HG03095 (cell line): ENCODE results near the gene SMCO3.
A peak's percentile ranks its signal among the peaks of the same experiment; 100 is the strongest.

Source experiments
- ATAC-seq: cut with Tn5 transposase; IDR thresholded peaks from one replicate; pipeline ENCODE4 v1.9.1; 2021; ENCODE audit warnings: moderate library complexity; ENCODE audit not compliant: unreplicated experiment

The SMCO3 gene

DNA sequence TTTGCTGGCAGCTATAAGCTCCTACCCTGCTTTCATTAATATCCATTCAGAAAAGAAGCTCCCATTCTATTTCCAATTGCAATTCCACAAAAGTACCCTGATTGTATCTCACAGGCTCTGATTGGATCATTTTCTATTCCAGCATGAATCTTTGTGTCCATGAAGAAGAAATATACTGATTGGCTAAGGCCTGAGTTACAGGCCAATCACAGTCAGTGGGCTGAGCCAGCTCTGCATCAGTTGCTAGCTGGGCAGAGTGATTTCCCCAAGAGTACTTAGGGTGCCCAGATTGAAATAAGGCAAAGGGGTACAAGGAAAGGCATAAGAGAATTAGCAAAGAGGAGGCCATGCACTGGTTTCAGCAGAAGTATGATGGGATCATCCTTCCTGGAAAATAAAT, 14.9 kb upstream of the SMCO3 start:
- ATAC-seq: peak; percentile 69

DNA sequence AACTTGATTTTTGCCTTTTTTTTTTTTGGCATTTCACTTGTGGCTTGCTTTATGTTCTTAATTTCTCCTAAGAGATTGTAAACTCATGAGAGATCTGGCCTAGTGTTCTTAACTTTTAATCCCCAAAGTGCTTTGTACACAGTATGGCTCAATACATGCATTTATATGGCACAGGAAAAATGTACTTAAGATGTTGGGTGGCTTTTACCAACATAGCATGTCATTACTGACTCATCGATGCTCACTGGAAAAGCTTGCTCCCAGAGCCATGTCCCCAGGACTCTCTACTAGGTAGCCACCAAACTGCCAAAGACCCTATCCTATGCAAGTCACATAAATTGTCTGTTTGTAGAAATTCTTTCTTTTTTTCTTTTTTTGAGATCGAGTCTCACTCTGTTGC, 13.1 kb upstream of the SMCO3 start:
- ATAC-seq: no peak

DNA sequence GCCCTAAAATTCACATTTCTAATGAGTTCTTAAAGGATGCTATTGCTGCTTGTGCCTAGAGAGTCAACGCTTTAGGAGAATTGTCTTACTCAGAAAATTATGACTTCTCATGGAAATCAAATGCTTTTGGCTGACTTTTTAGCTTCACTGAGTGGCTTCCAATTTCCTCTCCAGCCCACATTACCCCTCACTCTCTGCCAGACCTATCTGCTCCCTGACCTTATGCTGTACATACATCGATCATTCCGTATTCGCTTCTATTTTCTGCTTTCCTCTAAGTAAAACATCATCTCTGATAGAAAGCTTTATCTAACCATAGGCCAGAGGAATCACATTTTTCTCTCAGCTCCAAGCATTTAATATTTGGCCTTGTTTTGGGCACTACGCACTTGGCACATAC, 12.5 kb upstream of the SMCO3 start:
- no peak for ATAC-seq

DNA sequence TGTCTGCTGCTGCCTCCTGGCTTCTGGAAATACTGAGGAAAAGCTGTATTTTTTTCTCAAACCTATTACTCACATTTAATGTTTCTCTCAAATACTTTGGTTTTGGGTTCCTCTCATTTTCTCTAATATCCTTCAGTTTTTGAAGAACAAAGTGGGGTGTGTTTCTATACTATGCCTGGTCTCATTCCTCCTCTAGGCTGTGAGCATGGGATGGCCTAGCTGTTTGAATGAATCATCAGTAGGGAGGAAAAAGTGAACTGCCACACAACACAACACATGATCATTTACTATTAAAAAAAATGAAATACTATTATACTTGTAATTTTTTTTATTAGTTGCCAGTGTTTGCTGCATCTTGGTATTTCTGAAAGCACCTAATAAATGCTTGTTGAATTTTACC, 11.3 kb upstream of the SMCO3 start:
- no peak for ATAC-seq

DNA sequence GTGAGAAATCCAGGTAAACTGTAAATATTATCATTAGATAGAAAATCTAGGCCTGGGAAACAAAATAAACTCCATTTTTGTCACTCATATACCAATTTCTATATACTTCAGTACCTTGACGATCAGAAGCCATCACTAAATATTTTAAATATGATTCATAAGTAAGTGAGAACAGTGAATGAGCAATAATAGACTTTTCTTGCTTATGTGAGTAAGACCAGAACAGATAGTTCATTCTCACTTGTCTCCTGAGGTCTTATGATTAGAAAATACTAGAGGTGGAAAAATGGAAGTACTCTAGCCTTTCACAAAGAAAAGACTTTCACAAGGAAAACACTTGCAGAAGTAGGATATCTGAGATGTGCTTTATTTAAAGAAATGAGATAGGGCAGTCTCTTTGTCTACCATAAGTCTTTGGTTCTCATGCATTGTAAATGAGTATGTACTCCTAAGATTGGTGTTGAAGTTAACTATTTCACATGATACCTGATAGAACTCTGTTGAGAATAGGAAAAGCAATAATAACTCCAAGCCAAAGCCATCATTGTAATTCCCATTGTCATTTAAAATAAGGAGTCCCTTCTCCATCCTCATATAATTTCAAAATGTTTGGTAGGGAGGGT, 10.1 kb upstream of the SMCO3 start:
- no peak for ATAC-seq

DNA sequence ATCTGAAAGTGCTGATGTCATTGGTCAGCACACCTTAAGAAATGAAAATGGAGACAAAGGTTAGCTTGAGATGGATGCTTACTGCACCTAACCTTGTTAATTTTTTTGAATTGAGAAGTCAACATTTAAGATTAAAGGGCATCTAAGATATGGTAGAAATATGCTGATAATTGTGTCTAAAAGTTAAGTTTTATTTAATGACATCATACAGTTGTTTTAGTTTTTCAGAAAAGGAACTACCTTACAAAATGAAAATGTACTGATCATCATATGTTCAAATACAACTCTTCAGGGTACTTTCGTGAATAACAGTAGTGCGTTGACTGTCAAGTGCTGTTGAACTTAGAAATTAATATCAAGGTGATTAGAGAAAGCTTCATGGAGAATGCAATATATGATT, 2.5 kb downstream of the SMCO3 start:
- ATAC-seq: no peak

DNA sequence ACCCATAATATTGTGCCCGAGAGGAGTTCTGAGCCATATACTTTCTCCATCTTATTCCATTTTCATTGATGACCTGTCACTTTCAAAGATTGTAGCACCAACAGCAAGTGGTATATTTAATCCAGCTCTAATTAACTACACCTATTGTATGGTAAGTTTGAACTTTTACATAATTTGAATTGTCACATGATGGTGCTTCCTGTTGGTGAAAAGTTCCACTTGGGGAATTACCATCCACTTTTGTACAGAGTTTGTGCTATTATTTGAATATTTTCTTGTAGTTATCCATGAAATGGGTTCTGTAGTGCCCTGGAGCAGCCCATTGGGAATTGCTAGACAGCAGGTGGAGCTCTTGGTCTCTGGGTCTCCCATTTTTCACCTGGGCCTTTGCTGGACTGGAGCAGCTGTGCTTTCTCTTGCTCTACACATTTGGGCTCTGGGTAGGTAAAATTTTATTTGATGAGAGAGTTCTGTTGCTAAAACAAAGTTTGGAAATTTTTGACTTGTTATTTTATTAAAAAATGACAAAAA, 3.0 kb downstream of the SMCO3 start:
- ATAC-seq: no peak

DNA sequence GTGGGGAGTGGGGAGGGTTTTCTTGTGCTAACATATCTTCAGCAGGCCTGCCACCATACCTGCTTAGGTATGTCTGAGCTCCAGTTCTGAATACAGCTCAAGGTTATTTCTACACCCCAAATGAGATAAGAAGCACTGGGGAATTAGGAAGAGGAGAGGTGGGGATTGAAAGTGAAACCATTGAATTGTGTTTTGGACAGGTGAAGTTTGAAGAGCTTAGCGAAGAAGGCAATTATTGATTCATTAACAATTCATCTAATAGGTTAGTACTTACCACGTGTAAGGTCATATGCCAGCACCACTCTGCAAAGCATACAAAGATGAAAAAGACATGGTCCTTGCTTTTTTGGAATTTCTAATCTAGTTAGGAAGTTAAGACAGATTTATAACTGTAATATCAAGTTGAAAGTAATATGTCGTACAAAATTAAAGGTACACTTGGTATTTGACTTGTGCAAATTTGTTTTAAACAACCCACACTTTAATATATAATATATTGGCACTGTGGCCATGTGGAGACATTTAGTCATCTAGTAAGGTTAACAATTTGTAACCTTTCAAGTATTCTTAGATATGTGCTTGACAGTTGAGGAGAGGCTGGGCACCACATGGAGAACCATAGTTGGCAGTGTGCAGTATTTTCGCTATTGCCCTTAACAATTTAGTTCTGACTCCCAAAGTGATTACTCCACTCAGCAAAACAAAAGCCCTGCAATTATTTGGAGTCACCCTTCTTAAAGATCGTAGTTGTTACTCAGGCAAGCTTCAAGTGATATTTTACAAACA, 3.6 kb downstream of the SMCO3 start:
- ATAC-seq: no peak

DNA sequence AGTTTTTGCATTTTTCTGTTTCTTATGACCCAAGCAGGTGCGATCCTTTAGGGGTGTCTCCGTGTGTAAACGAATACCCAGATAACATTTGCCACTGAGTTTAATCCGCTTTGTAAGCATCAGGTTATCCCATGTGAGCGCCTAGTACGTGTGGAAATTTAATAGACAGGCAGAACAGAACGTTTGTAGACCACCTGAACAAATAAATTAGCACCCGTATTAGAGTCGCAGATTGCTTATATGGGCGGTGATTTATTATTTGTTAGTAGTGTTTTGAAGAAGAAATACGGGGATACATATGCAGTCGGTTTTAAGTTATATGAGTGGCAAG, 10.2 kb downstream of the SMCO3 start:
- ATAC-seq: peak; percentile 18

DNA sequence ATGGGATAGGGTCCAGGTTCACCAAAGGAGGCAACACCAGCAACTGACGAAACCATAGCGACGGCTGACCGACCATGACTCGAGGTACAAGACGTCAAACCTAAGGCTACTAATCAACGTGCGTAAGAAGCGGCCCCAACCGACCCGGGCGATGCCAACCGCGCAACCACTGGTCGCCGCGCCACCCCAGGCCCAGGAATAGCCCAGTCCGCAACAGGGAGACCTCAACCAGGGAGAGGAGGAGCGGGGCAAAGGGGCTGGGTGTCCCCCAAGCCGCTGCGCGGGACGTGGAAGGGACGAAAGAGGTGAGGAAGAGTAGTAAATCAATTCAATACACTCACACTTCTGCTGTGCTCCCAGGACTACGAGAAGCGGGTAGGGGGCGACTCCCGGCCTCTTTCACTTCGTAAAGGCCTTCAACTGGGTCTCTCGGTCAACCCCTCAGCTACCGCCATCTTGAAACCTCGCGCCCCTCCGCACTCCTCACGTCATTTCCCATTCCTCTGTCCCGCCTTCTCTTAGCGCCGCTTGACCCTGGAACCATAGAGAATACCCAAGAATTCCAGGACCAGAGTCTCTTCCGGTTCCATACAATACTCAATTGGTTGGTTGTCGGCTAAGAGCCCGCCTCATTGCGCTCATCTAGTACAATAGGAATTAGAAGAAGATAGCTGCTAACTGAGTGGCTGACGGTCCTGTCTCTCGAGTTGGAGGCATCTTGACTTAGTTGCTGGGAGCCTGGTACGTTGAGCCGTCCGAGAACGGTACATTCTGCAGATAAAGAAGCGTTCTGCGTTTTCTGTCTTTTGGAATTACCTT, 10.8 kb downstream of the SMCO3 start, which contains the start of the genes C12orf60 and WBP11:
Gene C12orf60, plus strand, starts transcription at position 660 of the 819 bp plus-strand sequence. CDS start 19,266 bp downstream, outside the sequence.
Gene WBP11, minus strand, starts transcription at position 468 of the 819 bp plus-strand sequence. CDS start 2,095 bp downstream, outside the sequence.
- ATAC-seq: peak; percentile 99

DNA sequence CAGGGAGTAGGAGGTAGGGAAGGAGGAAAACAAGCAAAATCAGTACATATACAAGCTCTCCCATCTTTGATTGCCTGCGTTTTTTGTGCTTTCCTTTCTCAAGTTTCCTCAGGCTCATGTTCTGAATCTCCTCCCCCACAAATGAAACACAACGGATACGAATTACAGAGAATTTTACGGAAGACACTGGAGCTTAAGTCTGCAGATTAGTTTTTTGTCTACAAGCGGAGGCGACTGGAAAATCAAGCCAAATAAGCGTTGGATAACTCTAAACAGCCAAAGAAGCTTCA, 11.3 kb downstream of the SMCO3 start:
- no peak for ATAC-seq

DNA sequence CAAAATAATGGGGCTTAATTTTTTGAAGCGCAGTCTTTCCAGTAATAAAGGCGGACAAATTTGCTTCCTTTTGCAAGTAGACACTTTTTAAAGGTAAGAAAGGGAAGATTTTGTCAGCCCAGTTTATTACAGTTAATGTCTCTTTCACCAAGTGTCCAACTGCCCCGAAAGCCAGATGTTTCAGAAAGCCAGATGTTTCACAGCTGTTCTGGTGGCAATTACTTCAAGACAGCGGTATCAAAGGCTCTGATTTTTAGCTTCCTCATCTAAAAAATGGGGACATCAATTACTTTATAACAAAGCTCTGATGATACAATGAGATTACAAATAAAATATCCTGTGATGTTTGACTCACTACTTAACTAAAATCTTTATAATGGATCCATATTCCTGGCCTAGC, 11.7 kb downstream of the SMCO3 start:
- no peak for ATAC-seq

DNA sequence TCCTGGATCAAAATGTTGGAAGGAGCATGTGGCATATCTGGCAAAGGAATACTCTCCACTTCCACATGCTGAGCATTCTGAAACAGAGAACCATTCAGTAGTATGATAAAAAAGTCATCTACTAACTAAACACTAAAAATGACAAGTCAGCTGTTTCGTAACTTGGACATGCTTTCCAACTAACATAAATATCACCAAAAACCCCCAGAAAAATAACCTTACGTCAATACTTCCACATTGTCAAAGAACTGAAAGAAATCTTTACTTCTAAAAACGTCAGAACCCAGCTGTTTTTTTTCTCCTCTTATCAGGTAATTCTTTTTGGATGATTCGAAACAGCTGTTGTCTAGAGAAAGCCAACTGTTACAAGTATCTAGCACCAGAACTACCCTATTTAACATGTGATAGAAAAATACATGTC, 18.9 kb downstream of the SMCO3 start:
- ATAC-seq: no peak

DNA sequence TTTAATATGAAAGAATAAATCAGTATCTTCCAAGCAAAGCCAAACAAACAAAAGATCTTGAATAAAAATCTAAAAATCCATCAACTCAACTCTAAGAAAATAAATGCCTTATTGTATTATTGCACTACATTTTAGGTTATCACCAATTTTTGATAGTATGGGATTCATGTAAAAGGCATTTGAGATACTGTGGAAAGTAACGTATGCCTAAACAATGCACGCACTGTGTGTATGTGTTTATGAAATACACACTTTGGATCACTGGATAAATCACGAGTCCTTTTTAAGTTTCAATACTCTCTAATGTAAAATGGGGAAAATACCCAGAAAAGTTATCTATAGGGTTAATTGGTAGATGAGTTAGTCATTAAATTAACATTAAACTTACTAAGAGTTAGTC, 28.4 kb downstream of the SMCO3 start:
- ATAC-seq: no peak

DNA sequence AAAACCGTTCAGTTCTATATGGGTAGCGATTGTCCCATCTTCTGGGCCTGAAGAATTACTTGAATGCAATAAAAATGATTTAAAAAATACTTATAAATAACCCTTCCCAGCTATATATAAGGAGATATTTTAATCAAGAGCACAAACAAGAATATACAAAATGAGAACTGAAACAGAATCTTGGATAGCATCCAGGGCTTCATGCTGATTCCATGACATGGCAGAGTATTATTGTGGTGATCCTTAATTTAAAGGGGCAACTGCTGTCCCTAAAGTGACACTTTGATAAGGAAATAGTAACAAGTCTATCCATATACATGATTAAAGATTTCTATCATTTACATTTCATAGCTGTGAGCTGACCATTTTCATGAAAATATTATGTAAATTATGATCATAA, 29.5 kb downstream of the SMCO3 start:
- ATAC-seq: no peak

DNA sequence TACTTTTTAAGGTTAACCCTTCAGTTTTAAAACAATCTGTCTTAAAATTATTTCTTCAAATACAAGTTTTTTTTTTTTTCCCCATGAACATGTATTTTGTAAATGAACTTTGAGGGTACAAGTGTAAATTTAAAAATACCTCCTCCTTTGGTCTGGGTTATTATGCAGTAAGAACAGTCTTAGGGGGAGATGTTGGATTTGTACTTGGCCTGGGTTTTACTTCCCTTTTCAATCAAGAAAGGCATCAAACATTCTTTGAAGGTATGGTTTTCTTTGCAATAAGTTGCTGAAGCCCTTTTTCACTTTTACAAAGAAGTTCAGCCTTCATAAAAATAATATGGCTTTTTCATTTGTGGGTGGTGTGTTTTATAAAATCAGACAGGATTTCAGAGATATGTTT, 31.2 kb downstream of the SMCO3 start:
- no peak for ATAC-seq

DNA sequence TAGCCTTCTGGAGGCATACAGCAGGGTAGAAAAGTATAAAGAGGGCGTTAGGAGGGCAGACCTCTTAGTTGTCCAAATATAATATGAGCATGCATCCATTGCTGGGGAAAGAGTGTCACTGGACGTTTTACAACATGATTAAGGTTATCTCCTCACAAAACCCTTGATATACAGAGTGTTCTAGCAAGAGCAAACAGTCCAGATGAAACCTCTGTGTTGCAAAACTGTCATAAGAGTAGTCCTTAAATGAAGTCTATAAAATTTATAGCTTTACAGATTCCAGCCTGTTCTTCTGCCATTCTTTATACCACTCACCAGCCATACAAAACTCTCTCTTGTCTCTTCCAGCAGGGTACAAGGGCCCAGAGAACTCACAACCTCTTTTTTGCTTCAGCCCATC, 32.4 kb downstream of the SMCO3 start:
- ATAC-seq: no peak

DNA sequence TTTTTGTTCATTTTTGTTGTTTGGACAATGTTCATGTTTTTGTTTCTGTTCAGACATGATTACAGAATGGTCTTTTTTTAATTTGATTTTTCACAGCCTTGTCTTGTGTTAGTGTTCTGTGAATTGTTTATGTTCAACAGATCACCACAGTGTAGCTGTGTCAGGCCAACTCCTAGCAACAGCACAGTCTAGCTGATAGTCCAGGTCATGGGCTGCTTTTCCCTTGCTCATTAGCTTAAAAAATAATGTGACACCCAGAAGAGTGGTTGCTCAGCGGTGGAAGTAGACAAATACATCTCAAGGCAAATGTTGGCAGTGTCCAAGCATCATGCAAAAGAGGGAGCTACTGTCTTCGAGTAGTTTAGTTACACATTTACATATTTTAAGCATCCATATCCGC, 33.1 kb downstream of the SMCO3 start:
- ATAC-seq: no peak

DNA sequence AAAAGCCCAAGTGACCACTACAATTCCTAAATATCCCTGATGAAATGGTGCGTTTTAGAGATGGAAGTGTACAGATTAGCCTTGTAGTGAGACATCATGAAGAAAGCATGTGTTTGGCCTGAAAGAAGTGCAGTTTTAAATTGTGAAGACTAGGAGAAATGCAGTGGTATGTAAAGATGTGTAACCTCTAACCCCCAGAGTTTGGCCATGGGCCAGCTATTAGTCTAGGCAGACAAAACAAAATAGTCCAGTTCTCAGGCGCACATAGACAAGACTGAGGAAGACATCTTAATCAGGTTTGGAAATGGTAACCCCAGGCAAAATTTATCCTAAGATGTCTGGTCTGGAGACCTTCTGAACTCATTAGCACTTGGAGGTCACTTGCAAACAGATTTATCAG, 34.1 kb downstream of the SMCO3 start:
- no peak for ATAC-seq

DNA sequence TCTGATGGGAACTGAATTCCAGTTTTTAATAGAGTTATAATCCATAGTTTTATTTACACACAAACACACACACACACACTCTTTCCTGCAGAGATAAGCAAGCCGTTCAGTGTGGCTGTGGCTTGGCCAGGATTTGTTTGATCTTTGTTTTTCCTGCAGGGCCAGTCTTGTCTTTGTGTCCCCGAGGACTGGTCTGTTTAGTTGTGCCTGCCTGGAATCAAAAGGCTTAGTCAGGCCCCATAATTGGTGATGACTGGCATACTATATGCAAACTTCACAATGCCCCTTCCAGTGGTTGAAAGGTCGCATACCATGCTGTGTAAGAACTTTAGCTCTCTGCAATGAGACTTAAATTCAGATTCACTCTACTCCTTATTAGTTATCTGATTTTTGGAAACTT, 36.7 kb downstream of the SMCO3 start:
- no peak for ATAC-seq

DNA sequence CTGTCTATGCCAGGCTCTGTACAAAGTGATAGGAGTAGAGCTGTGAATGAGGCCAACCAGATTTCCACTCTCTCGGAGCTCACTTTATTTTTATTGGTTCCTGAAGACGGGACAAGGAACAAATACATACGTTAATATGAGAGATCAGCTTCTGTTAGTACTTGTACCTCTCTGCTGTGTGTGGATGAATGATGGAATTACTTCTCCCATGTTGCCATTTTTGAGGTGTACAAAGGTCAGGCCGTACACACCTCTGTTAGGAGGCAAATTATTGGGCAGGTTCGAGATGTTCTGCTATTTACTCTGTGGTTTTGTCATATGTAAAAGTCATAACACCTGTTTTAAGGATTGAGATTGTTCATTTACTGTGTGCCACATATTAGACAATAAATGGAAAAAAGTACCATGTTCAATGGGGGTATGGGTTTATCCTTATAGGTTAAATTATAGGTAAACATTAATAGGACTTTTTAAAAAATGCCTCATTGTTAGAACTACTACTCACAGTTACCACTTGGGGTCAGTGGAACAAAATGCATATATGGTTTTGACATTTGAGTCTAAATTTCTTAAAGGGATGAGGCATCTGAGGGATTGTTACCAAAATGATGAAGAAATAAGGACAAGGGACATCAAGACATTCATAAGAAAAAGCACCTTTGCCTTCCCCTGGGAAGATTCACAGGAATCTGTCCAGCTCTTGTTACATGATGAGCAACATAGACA, 37.6 kb downstream of the SMCO3 start:
- ATAC-seq: no peak
